Pons (tissue), 1 donor: ENCODE measurements around the gene JTB.
"Not testable (repeated sequence)": the region's sequence is repeated elsewhere in the genome, so short reads cannot be mapped to it uniquely, and the experiment has no call there.

Source experiments
- DNase-seq: peaks from one replicate; pipeline ENCODE4 v3.0.0-alpha.2; 2016; ENCODE audit warnings: low spot score

The JTB gene

GRCh38 chr1:153977250-153978240, at the start of gene JTB:
JTB (minus strand) TSS chr1:153977674; CDS start chr1:153977252, 422 bp downstream.
- DNase-seq: peak; percentile 86

DNA sequence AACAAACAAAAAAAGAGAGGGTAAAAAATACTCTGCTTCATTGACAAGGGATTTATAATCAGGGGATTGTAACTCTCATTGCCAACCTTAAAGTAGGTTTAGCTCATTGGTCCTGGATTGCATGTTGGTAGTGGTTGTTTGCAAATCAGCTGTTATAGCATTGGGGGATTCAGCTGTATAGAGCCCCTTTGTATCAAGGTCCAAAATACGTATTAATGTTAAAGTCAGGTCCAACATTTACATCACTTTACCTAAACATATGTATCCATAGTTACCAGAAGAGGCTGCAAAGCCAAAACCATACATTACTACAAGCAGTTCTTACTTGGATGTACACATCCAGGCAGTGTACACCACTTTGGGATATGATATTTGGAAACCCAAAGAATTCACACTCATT, 42.5 kb upstream of the JTB start:
- DNase-seq: no peak

DNA sequence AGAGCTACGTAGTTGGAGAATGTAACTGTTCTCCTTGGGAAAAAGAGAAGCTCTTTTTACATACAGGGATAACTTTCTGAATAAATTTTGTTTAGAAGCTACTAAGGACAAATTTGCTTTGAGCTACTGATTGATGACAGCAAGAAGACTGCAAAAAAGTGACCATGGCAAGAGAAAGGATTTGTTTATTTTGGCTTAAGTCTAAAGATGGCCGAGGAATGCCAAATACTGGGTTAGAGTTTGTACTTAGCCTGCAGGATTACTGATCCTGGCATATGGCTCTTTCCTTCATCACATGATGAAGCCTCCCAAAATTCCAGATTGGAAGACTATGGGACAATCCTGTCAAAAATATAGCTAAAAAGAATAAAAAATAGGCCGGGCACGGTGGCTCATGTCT, 41.8 kb upstream of the JTB start:
- DNase-seq: no peak

GRCh38 chr1:154014154-154014907, 36.9 kb upstream of the JTB start:
- DNase-seq: no peak

DNA sequence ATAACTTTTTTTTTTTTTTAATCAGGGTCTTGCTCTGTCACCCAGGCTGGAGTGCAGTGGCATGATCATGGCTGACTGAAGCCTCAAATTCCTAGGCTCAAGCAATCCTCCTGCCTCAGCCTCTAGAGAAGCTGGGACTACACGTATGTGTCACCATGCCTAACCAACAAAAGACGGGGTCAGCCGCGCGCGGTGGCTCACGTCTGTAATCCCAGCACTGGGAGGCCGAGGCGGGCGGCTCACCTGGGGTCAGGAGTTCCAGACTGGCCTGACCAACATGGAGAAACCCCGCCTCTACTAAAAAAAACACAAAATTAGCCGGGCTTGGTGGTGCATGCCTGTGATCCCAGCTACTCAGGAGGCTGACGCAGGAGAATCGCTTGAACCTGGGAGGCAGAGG, 35.1 kb upstream of the JTB start:
- not testable (repeated sequence) for DNase-seq

DNA sequence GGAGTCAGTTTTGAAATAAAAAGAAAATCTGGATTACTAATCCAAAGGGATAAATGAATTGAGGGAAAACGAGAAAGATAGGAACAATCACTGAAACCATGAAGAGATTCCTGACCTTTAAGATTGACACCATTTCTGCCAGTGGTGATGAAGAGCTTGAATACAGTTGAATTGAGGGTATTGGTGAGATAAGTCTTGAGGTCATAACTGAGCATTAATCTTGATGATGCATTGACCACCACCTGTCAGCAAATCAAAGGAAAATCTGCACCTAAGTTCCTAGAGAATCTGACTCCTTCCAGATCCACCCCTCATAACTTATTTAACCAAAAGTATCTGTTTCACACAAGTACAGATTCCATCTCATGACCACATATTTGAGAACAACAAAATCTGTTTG, 34.7 kb upstream of the JTB start:
- no peak for DNase-seq

DNA sequence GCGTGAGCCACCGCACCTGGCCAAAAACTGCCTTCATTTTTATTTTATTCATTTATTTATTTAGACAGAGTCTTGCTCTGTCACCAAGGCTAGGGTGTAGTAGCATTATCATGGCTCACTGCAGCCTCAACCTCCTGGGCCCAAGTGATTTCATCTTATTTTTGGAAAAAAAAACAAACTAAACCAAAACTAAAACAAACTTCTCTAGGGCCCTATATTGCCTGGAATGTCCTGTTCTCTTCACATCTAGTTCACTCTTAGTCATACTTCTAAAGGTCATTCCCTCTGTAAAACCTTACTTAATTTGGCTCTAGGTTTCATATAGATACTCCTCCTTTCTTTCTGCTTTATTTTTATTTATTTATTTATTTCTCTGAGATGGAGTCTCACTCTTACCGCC, 28.7 kb upstream of the JTB start:
- DNase-seq: no peak

DNA sequence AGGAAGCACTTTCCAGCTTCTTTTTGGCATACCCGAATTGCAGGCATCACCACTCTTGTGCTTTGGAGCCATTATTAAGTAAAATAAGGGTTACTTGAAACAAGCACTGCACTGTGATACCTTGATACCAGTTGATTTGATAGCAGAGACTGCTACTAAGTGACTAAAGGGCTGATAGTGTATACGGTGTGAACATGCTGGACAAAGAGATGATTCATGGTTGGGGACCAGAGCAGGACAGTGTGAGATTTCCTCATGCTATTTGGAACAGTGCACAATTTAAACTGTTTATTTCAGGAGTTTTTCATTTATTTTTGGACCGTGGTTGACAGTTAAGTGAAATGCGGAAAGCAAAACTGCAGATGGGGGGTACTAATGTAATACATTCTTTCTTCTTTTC, 22.9 kb upstream of the JTB start:
- DNase-seq: no peak

GRCh38 chr1:153996882-153997281, 19.4 kb upstream of the JTB start:
- DNase-seq: not testable (repeated sequence)

- no peak for DNase-seq
These were observed 18.2 kb upstream of the JTB start for GRCh38 chr1:153995640-153996039.

- DNase-seq: no peak
These were observed 17.7 kb upstream of the JTB start for GRCh38 chr1:153995202-153995601.

DNA sequence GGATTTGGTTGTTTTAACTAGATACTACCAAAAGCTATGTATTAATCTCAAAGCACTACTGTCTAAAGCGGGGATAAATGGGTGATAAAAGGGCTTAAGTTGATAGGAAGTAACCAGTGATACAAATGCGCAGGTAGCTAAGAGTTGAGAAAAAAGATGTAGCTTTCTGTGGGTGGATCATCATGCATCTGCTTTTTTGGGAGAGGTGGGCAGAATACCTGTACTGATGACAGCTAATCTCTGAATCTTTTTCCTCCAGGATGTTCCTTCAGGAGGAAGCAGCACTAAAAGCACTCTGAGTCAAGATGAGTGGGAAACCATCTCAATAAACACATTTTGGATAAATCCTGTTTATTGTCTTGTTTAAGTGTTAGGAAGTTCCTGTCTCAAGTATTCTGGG, 14.3 kb upstream of the JTB start:
- DNase-seq: no peak

DNA sequence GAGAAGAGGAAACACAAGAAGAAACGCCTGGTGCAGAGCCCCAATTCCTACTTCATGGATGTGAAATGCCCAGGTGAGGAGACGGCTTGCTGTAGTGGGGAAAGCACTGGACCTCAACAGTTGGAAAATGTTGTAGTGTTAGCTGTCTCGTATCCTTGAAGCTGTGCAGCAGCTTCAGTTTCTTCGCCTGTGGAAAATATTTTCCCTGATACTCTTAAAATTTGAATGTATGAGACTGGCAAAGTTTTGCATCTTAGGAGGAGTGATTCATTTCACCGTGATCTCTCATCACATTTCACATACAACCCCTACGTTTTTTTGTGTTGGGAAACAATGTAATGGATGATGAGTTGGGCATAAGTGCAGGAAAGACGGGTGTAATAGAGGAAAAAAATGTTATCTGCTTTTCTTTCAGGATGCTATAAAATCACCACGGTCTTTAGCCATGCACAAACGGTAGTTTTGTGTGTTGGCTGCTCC, 13.7 kb upstream of the JTB start:
- DNase-seq: no peak

DNA sequence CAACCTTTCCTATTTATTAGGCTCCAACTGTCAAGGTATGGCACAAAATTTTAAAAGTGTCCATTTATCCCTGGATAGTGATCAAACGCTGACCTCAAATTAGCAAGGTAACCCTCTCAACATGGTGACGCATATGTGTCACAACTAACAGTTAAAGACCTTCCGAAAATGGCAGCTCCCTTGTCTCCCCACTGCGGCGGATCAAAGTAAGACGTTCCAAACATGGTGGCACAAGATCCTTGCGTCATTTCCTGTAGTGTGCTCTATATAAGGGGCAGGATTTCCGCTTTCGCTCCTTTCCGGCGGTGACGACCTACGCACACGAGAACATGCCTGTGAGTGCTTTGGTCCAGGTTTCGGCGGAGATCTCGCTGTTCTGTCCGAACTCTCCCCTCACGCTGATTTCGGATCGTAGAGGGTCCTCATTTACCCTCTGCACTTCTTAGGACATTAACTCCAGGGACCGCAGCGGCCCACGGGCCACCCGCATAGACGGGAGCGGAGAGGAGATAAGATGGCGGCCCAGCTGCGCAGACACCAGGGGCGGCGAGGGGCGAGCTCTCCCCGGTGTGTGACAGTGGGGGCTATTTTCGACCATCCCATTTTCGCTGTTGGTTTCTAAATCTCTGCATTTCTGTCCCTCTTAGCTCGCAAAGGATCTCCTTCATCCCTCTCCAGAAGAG, 13.1 kb upstream of the JTB start, which contains the start of gene RPS27:
Gene RPS27 (plus strand): TSS at position 295 of the 683 bp plus-strand sequence. CDS start 35 bp downstream, at position 330.
- peak; percentile 99 for DNase-seq

DNA sequence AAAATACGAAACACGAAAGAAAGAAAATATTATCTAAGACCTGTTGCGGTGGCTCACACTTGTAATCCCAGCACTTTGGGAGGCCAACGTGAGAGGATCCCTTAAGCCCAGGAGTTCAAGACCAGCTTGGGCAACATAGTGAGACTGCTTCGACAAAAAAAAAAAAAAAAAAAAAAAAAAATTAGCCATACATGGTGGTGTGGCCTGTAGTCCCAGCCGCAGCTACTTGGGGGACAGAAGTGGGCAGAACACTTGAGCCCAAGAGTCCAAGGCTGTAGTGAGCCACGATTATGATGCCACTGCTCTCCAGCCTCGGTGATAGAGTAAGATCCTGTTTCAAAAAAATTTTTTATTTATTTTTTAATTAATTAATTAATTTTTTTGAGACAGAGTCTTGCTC, 10.1 kb upstream of the JTB start:
- DNase-seq: no peak

DNA sequence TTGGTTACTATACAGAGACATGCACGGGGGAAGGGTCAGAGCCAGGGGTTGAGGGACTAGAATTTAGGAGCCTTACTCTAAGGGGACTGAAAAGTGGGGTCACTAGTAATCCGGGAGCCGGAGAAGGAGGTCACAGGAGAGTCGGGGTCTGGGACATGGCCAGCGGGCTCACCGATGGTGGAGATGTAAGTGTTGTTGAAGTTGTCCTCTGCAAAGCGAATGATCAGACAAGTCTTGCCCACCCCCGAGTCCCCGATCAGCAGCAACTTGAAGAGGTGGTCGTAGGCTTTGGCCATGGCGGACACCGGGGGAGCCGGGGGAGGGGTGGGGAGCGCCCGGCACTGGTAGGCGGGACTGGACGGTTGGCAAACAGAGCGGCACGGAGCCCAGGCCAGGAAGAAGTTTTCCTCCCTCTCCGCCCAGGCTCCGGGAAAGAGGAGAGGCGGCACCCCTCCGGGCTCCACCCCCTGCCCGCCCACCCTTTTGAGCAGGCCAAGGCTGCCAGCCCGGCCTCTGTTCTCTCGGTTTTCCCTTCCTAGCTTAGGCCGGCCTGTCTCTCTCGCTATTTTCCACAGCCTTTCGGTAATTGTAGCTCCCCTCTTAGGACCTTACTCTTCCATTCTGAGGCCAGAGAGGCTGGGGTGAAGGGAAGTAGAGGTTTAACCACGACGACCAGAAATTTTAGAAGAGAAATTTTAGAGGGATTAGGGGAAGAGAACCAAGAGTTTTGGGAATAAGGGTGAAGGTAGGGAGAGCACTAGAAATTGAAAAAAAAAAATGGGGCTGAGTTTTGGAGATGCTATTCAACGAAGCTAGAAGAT, 8.7 kb upstream of the JTB start, which contains the start of gene RAB13:
Gene RAB13 (minus strand): TSS at position 399 of the 821 bp plus-strand sequence. CDS start 103 bp downstream, at position 296.
- peak; percentile 53 for DNase-seq

DNA sequence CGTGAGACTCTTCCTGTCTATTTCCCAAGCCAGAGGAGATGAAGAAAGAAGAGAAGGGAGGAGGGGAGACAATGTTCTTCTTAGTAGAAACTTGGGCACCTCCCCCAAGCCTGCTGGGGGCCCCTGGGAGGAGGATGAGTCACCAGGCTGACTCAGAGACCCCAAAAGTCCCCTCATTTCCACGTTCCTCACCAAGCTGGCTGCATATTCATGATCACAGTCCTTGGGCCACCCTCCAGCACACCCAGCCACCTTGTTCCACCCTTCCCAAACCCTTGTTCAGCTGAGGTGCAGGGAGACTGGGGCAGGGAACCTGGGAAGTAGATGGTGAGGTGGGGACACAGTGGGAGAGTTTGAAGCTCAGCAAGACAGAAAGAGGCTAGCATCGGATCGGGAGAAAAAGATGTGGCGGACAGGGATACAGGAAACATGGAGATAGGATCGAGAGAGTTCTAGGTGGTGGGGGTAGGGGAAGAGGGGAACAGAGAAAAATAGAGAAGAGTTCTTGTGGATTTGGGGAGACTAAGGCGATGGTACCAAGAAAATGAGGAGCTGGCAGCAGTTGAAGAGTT, 8.0 kb upstream of the JTB start:
- no peak for DNase-seq

DNA sequence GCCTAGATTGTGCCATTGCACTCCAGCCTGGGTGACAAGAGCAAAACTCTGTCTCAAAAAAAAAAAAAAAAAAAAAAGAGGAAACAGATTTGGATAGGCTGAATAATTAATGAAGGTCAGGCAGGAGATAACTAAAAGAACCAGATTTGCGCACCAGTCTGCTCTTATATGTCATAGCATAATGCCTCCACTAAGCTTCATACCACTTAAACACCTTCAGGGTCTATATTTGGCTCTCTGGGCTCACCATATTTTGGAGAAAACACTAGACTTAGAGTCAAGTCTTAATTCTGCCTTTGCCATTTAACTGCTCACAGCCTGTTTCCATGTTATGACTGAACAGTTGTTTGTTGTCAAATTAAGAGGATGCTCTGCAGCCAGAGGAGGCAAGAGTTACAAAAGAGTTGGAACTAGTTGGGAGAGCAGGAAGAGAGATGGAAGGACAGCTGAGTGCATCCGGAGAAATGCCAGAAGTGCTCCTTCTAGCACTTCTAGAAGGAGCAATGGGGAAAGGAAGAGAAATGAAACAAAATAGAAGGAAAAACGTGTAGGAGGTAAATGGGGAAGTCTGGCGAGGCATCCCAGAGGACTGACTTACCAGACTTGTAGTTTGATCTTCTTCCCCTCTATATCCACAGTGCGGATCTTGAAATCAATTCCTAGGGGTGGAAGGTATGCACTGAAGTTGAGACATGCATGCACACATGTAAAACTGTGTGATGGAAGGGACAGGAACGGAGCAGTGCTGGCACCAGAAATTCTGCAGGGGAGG, 6.8 kb upstream of the JTB start:
- no peak for DNase-seq

GRCh38 chr1:153981735-153982134, 4.3 kb upstream of the JTB start:
- not testable (repeated sequence) for DNase-seq

GRCh38 chr1:153979091-153979490, 1.6 kb upstream of the JTB start:
- not testable (repeated sequence) for DNase-seq
